ENCODE data around the gene SIGLEC9. TPM values are rescaled to one million over a fixed set of nuclear protein-coding genes. Genes with fewer than 3 reads are reported as not detected.

The SIGLEC9 gene
- total RNA-seq, 1 experiment from 2014 or later, result not detected

GRCh38 chr19:51083783-51084182 lies 40.9 kb upstream of the SIGLEC9 start (continued):
- TF ChIP-seq IRF1 (CRISPR knock-in tag; IDR thresholded peaks at IDR 0.05) (no peak), ZNF317 (CRISPR knock-in tag; IDR thresholded peaks at IDR 0.05; ENCODE audit: borderline replicate concordance, low read depth) (no peak), ZNF121 (CRISPR knock-in tag; IDR thresholded peaks at IDR 0.05) (no peak), CREM (CRISPR knock-in tag; IDR thresholded peaks at IDR 0.05) (no peak), ZMAT4 (CRISPR knock-in tag; IDR thresholded peaks at IDR 0.05) (no peak), SOX15 (CRISPR knock-in tag; IDR thresholded peaks at IDR 0.05) (no peak), SMAD4 (CRISPR knock-in tag; IDR thresholded peaks at IDR 0.05) (no peak), GRHL2 (CRISPR knock-in tag; IDR thresholded peaks at IDR 0.05; ENCODE audit: insufficient replicate concordance, severe bottlenecking) (no peak), NR2C2 (CRISPR knock-in tag; IDR thresholded peaks at IDR 0.05) (no peak), ZNF219 (CRISPR knock-in tag; IDR thresholded peaks at IDR 0.05; ENCODE audit: borderline replicate concordance) (no peak), USF2 (CRISPR knock-in tag; IDR thresholded peaks at IDR 0.05) (no peak)

GRCh38 chr19:51084505-51084904 lies 40.2 kb upstream of the SIGLEC9 start:
- peaks cover 20% of the 10 kb centered on the region for H3K4me1 Mint-ChIP-seq
- CTCF ChIA-PET, result interaction anchor here (0.6 to 1.1 kb wide), 3 partner anchors 10 to 63 kb away, joined by 3 to 6 read pairs (median 4); no protein-coding TSS in a partner anchor

More at GRCh38 chr19:51084505-51084904, 40.2 kb upstream of the SIGLEC9 start:
- H3K27ac Mint-ChIP-seq, result no peak overlapping the region
- no peak for DNase-seq (ENCODE audit: low spot score)
- no peak for TF ChIP-seq ZBTB43 (CRISPR knock-in tag; IDR thresholded peaks at IDR 0.05)
- TF ChIP-seq ZNF671 (CRISPR knock-in tag; IDR thresholded peaks at IDR 0.05), result no peak
- no peak for TF ChIP-seq TEAD1 (CRISPR knock-in tag; IDR thresholded peaks at IDR 0.05)
- TF ChIP-seq ATF2 (CRISPR knock-in tag; IDR thresholded peaks at IDR 0.05; ENCODE audit: borderline replicate concordance, low read depth), result no peak
- no peak for TF ChIP-seq FOXK1 (CRISPR knock-in tag; IDR thresholded peaks at IDR 0.05)
- no peak for TF ChIP-seq ZNF281 (CRISPR knock-in tag; IDR thresholded peaks at IDR 0.05)
- no peak for TF ChIP-seq ESRRA (CRISPR knock-in tag; IDR thresholded peaks at IDR 0.05; ENCODE audit: borderline replicate concordance)
- TF ChIP-seq ZNF317 (CRISPR knock-in tag; IDR thresholded peaks at IDR 0.05; ENCODE audit: borderline replicate concordance, low read depth), result no peak
- TF ChIP-seq GTF2I (CRISPR knock-in tag; conservative IDR thresholded peaks at IDR 0.05), result no peak
- TF ChIP-seq NR2C2 (CRISPR knock-in tag; IDR thresholded peaks at IDR 0.05), result no peak
- TF ChIP-seq FOXP1 (CRISPR knock-in tag; IDR thresholded peaks at IDR 0.05; ENCODE audit: borderline replicate concordance), result no peak
- no peak for TF ChIP-seq MYBL2 (CRISPR knock-in tag; IDR thresholded peaks at IDR 0.05)
- ATAC-seq, result no peak
- H3K36me3 Mint-ChIP-seq, result no peaks in the 10 kb centered on the region
- no peaks in the 10 kb centered on the region for H3K27me3 Mint-ChIP-seq (ENCODE audit: low read depth)
- POLR2A ChIA-PET, result no interaction called here
- no peaks in the 10 kb centered on the region for H3K9me3 Mint-ChIP-seq
- no peak overlapping the region for H3K4me3 Mint-ChIP-seq
